Skeletal muscle tissue (tissue), 4 donors: ENCODE measurements around the gene DPP10. TPM values are rescaled to one million over a fixed set of nuclear protein-coding genes. Genes with fewer than 3 reads are reported as not detected.

Source experiments
- H3K27ac ChIP-seq: one replicate; pipeline ENCODE4 v1.7.0; 2013; ENCODE audit warnings: mild to moderate bottlenecking, low read depth, low read length, inconsistent platforms
- H3K27me3 ChIP-seq, 3 donors: one replicate each; pipeline ENCODE4 v1.7.0; 2013; ENCODE audit warnings: low read length in 3 of 3; ENCODE audit not compliant: control insufficient read depth in 3 of 3, insufficient read depth in 3 of 3
- H3K36me3 ChIP-seq, 3 donors: one replicate each; pipeline ENCODE4 v1.7.0; 2013; ENCODE audit warnings: low read length in 3 of 3; ENCODE audit not compliant: control insufficient read depth in 3 of 3, insufficient read depth in 3 of 3
- H3K4me1 ChIP-seq, 3 donors: one replicate each; pipeline ENCODE4 v1.7.0; 2013; ENCODE audit warnings: low read length in 3 of 3, mild to moderate bottlenecking in 3 of 3; ENCODE audit not compliant: control insufficient read depth in 3 of 3, insufficient read depth in 3 of 3
- H3K4me3 ChIP-seq, 3 donors: one replicate each; pipeline ENCODE4 v1.7.0; 2013; ENCODE audit warnings: low read length in 3 of 3
- H3K9ac ChIP-seq, 3 donors: one replicate each; pipeline ENCODE4 v1.7.0; 2013; ENCODE audit warnings: low read length in 3 of 3, mild to moderate bottlenecking in 3 of 3, moderate library complexity in 2 of 3, low read depth in 1 of 3
- H3K9me3 ChIP-seq, 3 donors: one replicate each; pipeline ENCODE4 v1.7.0; 2013; ENCODE audit warnings: low read length in 3 of 3; ENCODE audit not compliant: control insufficient read depth in 3 of 3
- total RNA-seq: library from RNA; depleted of rRNA; stranded (reverse); fragments of >200 nt; gene quantifications from one replicate; pipeline ENCODE4 v1.2.3, GENCODE V29; 2014
- donor health status: Osteomylitis.

Gene DPP10
- total RNA-seq, 1 donor from 2014 or later = 1.0 TPM

DNA sequence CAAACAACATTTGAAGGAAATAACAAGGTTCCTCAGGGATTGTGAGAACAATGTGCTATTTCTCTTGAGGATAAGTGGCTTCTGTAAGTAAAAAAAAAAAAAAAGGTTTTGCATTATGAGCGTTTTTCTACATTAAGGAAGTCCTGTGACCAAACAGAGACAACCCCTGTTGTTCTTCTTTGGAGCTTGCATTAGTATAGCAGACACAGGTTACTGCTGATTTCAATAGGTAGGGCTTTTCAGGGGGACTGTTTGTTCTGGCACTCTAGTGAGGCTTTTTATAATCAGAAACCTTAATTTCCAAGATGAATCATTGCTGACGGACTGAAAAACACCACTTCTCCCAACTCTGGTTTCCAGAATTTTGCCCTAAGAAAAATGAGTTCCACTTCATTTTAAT lies 8.2 kb downstream of the DPP10 start:
- Histone ChIP-seq H3K27me3 (no peaks in the 10 kb centered on the region), H3K27ac (no peak overlapping the region), H3K36me3 (no peaks in the 10 kb centered on the region), H3K4me1 (no peaks in the 10 kb centered on the region), H3K9ac (no peak overlapping the region), H3K9me3 (no peaks in the 10 kb centered on the region), H3K4me3 (no peak overlapping the region)

- H3K9me3 ChIP-seq = no peaks in the 10 kb centered on the region
- no peaks in the 10 kb centered on the region for H3K36me3 ChIP-seq
- H3K9ac ChIP-seq = no peak overlapping the region
- no peak overlapping the region for H3K27ac ChIP-seq
- H3K4me3 ChIP-seq = no peak overlapping the region
- no peaks in the 10 kb centered on the region for H3K4me1 ChIP-seq
- no peaks in the 10 kb centered on the region for H3K27me3 ChIP-seq
Observed at GRCh38 chr2:114456566-114456965, 14.1 kb downstream of the DPP10 start.

DNA sequence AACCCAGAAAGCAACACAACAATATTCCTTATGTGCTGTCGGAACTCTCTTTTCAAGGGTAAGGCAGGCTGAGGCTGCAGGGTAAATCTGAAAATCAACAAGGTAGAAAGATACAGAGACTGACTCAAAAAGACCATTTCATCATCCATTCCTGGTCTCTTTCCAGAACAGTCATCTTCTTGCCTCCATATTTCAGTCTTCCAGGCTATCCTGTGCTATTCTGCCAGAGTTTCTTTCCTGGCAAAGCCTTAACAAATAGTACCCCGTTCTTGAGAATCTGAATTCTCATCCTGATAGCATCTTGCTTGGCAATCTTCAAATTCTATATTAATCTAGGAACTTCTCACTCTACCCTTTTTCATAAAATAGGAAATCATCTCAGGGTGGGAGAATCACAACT lies 15.5 kb downstream of the DPP10 start:
- H3K36me3 ChIP-seq = no peaks in the 10 kb centered on the region
- no peak overlapping the region for H3K27ac ChIP-seq
- no peaks in the 10 kb centered on the region for H3K27me3 ChIP-seq
- no peak overlapping the region for H3K4me3 ChIP-seq
- H3K9me3 ChIP-seq = no peaks in the 10 kb centered on the region
- H3K4me1 ChIP-seq = no peaks in the 10 kb centered on the region
- H3K9ac ChIP-seq = no peak overlapping the region

DNA sequence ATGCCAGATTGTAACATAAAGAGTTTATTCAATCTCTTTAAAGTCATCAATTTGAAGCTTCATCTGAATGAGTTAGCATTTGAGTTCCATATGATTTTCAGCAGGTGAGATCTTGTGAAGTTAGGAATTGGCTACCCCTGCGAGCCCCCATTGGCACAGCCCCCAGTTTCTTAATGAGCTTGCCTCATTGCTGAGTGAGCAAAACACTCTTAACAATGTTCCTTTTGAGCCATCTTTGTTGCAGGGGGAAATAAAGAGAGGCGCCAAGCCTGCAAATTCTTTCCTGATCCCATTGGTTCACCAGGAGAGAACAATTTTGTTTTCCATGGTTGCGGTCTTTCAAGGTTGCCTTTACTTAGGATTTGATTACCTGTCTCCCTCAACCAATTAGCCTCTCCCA lies 18.7 kb downstream of the DPP10 start:
- Histone ChIP-seq H3K9ac (no peak overlapping the region), H3K4me1 (no peaks in the 10 kb centered on the region), H3K9me3 (no peaks in the 10 kb centered on the region), H3K36me3 (no peaks in the 10 kb centered on the region), H3K4me3 (no peak overlapping the region), H3K27ac (no peak overlapping the region), H3K27me3 (peaks cover 0 to 3% (median 0%) of the 10 kb centered on the region in 3 donors)

- no peaks in the 10 kb centered on the region for H3K36me3 ChIP-seq
- H3K27me3 ChIP-seq = peaks cover 0 to 3% (median 0%) of the 10 kb centered on the region in 3 donors
- no peak overlapping the region for H3K27ac ChIP-seq
- H3K4me3 ChIP-seq = no peak overlapping the region
- H3K9ac ChIP-seq = no peak overlapping the region
- no peaks in the 10 kb centered on the region for H3K9me3 ChIP-seq
- H3K4me1 ChIP-seq = no peaks in the 10 kb centered on the region
Observed at GRCh38 chr2:114464961-114465706, 22.7 kb downstream of the DPP10 start.

- no peaks in the 10 kb centered on the region for H3K36me3 ChIP-seq
- no peaks in the 10 kb centered on the region for H3K9me3 ChIP-seq
- no peak overlapping the region for H3K4me3 ChIP-seq
- H3K4me1 ChIP-seq = no peaks in the 10 kb centered on the region
- peaks cover 0 to 3% (median 0%) of the 10 kb centered on the region in 3 donors for H3K27me3 ChIP-seq
- H3K27ac ChIP-seq = no peak overlapping the region
- no peak overlapping the region for H3K9ac ChIP-seq
Observed at GRCh38 chr2:114468343-114468742, 25.9 kb downstream of the DPP10 start.

DNA sequence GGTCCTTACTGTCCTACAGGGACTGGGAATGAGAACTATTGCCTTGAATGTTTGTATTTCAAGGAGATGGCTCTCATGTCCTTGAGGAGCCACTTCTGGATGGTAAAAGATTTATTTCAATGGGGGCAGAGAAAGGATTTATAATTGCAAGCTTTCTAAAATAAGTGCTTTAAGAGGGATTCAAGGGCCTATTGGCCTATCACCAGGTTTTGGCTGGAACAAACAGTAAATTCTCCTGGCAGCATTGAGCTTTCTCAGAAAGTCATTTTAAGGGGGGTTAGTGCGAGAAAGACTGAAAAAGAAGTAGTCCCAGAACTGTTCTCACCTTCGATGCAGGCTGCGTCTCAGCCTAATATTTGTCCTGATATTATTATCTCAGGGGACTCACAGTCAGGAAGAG lies 29.8 kb downstream of the DPP10 start:
- no peak overlapping the region for H3K9ac ChIP-seq
- no peaks in the 10 kb centered on the region for H3K36me3 ChIP-seq
- H3K4me3 ChIP-seq = no peak overlapping the region
- no peaks in the 10 kb centered on the region for H3K27me3 ChIP-seq
- no peaks in the 10 kb centered on the region for H3K9me3 ChIP-seq
- no peak overlapping the region for H3K27ac ChIP-seq
- H3K4me1 ChIP-seq = no peaks in the 10 kb centered on the region

GRCh38 chr2:114472726-114473125 lies 30.3 kb downstream of the DPP10 start:
- Histone ChIP-seq H3K27ac (no peak overlapping the region), H3K9me3 (no peaks in the 10 kb centered on the region), H3K4me3 (no peak overlapping the region), H3K36me3 (no peaks in the 10 kb centered on the region), H3K9ac (no peak overlapping the region), H3K27me3 (no peaks in the 10 kb centered on the region), H3K4me1 (no peaks in the 10 kb centered on the region)

DNA sequence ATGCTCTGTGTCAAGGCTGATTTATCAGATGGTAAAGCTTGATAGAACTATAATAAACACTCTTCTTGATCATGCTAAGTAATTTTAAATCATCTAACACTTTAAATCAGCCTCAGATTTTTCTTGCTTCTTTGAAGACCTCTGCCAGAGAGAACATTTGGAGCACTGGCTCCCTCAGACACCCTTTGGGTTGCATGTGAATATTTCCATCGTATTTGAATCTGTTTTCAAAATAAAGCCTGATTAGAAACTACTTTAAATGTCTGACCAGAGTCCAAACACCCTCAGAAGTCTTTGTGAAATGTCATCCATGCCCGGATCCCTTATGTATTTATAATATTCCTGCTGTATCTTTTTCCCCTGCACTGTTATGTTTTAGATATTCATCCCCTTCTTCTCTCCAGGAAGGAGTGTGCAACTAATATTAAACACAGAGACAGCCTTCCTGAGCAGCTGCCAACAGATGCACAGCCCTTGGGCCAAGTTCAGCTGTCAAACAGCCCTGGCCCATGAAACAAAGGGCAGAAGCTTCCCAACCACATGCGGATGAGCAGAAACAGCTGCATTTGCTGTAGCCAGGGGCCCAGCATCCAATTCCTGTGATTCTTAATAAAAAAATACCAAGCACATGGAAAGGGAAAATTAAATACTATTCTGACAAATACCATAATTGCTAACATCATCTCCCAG lies 46.5 kb downstream of the DPP10 start:
- no peaks in the 10 kb centered on the region for H3K4me1 ChIP-seq
- H3K27me3 ChIP-seq = no peaks in the 10 kb centered on the region
- H3K9ac ChIP-seq = no peak overlapping the region
- H3K27ac ChIP-seq = no peak overlapping the region
- no peaks in the 10 kb centered on the region for H3K36me3 ChIP-seq
- no peak overlapping the region for H3K4me3 ChIP-seq
- no peaks in the 10 kb centered on the region for H3K9me3 ChIP-seq

DNA sequence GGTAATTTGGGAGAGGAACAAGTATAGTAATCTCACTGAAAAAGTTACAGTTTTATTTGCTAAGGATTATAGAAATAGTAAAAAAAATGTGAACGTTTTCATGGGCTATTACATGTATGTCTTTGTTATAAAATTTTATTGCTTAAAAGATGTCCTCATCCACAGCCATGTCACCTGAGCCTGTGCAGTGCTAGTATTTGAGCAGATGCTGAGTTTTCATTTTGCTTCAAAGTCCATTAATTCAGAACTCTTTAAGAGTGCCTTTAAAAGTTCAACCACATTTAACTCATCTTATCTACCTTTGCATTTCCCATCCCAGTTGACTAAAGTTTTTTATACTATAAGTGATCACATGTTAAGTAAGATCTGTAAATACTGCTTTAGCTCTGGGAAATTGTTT lies 52.6 kb downstream of the DPP10 start:
- H3K4me3 ChIP-seq = no peak overlapping the region
- H3K9ac ChIP-seq = no peak overlapping the region
- no peaks in the 10 kb centered on the region for H3K36me3 ChIP-seq
- no peaks in the 10 kb centered on the region for H3K4me1 ChIP-seq
- no peaks in the 10 kb centered on the region for H3K9me3 ChIP-seq
- no peaks in the 10 kb centered on the region for H3K27me3 ChIP-seq
- no peak overlapping the region for H3K27ac ChIP-seq
